ENCODE measurements around the gene ZNF3.

Gene ZNF3

DNA sequence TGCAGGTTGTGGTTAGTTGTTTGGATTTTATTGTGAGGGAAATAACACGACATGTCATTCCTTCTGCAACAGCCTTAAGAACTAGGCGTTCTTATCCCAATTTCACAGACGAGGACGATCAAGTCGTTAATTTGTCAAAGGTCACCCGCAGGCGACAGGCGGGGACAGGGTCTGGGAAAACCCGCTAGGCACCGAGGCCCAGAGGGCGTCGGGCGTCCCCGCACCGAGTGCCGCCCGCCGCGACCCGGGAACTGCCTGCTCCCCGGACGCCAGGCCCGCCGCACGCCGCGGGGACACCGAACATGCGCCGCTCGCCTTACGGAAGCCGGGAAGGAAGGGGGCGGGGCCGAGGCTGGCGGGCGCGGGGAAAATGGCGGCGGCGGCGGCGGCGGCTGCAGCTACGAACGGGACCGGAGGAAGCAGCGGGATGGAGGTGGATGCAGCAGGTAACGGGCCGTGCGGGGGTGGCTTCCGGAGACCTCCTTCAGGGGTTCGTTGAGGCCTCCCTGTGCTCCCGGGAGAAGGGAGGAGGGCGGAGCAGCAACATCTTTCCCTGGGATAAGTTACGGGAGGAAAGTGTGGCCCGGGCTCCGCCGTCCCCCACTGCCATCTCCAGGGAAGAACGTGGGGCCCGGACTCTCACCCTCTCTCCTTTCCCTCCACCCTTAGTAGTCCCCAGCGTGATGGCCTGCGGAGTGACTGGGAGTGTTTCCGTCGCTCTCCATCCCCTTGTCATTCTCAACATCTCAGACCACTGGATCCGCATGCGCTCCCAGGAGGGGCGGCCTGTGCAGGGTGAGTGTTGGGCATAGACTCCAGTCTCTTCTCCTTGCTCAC, 7.3 kb upstream of the ZNF3 start, which contains the start of gene COPS6:
Gene COPS6, plus strand, starts transcription at position 349 of the 837 bp plus-strand sequence. Its CDS starts 22 bp downstream, at position 371.
- DNase-seq (ENCODE audit: low read depth in 2 of 2) = peak; percentile 77 to 78

GRCh38 chr7:100088095-100088620, 6.6 kb upstream of the ZNF3 start:
- DNase-seq (ENCODE audit: low read depth in 2 of 2) = no peak

- no peak for DNase-seq (ENCODE audit: low read depth in 2 of 2)
Measured at GRCh38 chr7:100087055-100087750, 5.7 kb upstream of the ZNF3 start.

DNA sequence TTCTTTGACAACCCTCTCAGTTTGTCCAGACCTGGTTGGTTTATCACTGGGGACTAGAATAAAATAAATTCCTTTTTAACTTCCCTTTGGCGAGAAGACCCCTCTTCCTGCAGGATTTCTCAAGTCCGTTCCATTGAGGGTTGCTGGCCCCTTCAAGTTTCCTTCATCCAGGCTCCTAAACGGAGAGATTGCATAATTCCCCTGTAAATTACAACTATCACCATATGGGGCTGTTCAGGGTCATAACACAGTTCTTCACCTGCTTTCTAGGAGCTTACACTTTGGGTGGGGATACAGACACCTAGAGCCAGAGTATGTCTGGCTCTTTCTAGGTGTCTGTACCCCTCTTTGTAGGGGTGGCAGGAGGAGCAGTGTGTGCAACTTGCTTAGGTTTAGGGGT, 4.0 kb upstream of the ZNF3 start:
- no peak for DNase-seq (ENCODE audit: low read depth in 2 of 2)

- DNase-seq (ENCODE audit: low read depth in 2 of 2) = no peak
Measured at GRCh38 chr7:100082978-100083377, 1.5 kb upstream of the ZNF3 start.

GRCh38 chr7:100080907-100081534, 502 bp downstream of the ZNF3 start:
- DNase-seq (ENCODE audit: low read depth in 2 of 2) = no peak

DNA sequence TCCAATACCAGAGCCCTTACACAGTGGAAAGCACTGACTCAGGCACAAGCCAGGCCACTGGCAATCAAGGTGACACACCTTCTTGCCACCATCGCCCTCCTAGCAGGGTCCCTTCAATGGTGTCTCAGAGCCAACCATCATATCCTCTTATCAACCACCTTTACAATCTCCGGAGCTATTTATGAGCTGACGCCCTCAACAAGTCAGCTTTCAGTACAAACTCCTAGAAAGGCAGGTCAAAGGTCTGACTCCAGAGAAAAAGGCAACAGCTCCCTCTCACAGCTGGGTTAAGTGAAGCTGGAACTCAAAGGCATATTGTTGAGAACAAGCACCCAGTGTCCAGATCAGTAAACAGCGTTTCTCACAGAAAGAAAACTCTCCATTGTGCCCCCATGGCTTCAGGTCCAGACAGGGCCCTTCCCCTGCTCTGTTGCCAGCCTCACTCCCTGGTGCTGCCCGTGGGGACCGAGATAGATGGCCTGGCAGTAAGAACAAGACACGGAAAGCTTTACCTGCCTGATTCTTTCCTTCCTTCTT, 2.4 kb downstream of the ZNF3 start:
- DNase-seq (ENCODE audit: low read depth in 2 of 2) = no peak

- no peak for DNase-seq (ENCODE audit: low read depth in 2 of 2)
Measured at GRCh38 chr7:100077205-100077604, 4.3 kb downstream of the ZNF3 start.

DNA sequence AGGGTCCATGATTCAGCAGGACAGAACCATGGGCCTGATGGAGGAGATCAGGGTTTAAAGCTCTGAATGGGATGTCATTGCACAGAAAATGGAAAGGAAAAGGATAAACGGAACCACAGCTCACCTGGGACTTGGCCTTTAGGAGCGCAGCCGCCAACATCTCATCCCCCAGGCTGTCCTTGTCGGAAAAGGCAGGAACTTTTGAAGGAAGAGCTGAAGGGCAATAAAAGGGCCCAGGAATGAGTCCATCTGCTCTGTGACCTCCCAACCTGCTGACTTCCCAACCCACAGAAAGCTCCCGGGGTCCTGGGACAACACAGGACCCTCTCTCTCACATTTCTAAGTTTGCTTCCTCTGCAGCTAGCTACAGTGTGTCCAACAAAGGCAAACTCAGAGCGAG, 6.1 kb downstream of the ZNF3 start:
- DNase-seq (ENCODE audit: low read depth in 2 of 2) = no peak

DNA sequence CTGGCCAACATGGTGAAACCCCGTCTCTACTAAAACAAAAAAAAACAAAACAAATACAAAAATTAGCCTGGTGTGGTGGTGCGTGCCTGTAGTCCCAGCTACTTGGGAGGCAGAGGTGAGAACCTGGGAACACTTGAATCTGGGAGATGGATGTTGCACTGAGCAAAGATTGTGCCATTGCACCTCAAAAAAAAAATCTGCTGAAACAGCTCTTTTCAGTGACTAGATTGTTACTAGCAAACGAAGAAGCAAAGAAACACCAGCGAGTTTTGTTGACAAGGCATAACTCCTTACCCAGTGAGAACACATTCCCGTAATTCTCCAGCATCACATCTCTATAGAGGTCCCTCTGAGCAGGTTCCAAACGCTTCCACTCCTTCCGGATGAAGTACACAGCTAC, 6.7 kb downstream of the ZNF3 start:
- no peak for DNase-seq (ENCODE audit: low read depth in 2 of 2)

DNA sequence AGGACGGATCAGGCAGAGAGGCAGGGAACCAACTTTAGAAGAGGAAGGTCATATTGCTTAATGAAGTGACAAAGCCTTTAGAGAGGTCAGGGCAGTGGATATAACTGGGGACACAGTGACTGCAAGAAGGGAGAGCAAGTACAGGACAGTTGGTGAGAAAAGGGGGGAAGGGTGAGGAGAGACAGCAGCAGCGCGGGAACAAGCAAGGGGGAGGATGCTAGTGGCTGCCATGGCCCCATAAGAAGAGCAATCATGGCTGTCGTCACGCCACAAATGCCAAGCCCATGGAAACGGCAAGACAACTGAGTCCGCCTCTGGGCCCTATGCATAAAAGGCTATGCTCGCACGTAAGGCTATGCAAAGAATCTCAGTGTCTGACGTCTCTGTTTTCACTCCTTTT, 9.1 kb downstream of the ZNF3 start:
- no peak for DNase-seq (ENCODE audit: low read depth in 2 of 2)

GRCh38 chr7:100071018-100071723, 10.4 kb downstream of the ZNF3 start:
- DNase-seq (ENCODE audit: low read depth in 2 of 2) = no peak

- DNase-seq (ENCODE audit: low read depth in 2 of 2) = no peak
Measured at GRCh38 chr7:100069991-100070390, 11.5 kb downstream of the ZNF3 start.

- no peak for DNase-seq (ENCODE audit: low read depth in 2 of 2)
Measured at GRCh38 chr7:100066953-100067352, 14.6 kb downstream of the ZNF3 start.

GRCh38 chr7:100065452-100066186, 15.9 kb downstream of the ZNF3 start:
- no peak for DNase-seq (ENCODE audit: low read depth in 2 of 2)

GRCh38 chr7:100064162-100064561, 17.4 kb downstream of the ZNF3 start:
- no peak for DNase-seq (ENCODE audit: low read depth in 2 of 2)

DNA sequence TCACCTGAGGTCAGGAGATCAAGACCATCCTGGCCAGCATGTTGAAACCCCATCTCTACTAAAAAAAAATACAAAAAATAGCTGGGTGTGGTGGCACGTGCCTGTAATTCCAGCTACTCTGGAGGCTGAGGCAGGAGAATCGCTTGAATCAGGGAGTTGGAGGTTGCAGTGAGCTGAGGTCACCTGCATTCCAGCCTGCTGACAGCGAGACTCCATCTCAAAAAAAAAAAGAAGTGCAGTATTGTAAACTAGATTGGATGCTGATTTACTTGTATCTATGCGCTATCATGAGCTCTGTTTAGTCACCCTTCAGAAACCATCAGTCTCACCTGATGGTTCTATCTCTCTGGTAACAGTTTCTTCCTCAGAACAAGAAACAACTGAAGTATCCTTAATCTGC, 18.1 kb downstream of the ZNF3 start:
- no peak for DNase-seq (ENCODE audit: low read depth in 2 of 2)

DNA sequence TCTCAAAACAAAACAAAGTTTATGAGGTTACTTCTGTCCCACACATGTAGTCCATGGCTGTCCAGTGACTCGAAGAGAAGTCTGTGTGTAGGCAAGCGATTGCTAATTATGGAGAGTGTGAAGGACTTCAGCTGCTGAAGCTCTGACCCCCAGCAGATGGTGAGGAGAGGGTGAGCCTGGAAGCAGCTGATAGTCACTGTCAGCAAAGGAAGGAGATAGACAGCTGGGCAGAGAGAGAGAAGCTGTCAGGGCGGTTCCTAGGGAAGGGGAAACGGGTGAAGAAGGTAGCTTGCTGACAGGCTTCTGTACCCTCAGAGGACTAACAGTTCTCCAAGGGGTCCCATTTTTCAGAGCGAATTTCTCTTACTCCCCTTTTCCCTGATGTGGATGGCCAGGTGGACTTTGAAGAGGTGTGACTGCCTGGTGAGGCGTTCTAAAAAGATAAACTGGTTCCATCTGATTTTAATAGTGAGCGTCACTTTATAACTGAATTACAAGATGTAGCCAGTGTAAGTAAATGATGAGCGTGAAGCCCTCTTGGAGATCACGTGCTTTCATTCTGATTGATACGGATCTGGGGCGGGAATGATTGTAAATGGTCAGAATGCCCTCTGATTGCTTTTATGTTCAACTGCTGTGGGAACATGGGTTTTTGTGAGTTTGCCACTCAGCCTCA, 19.9 kb downstream of the ZNF3 start:
- no peak for DNase-seq (ENCODE audit: low read depth in 2 of 2)

- DNase-seq (ENCODE audit: low read depth in 2 of 2) = no peak
Measured at GRCh38 chr7:100059251-100059739, 22.2 kb downstream of the ZNF3 start.

- DNase-seq (ENCODE audit: low read depth in 2 of 2) = no peak
Measured at GRCh38 chr7:100057006-100057405, 24.5 kb downstream of the ZNF3 start.

Measured in stimulated activated CD8-positive, alpha-beta memory T cell treated with anti-CD3 and anti-CD28 coated beads, Interleukin-15, amount 100 ng/mL, for 48 hours (primary cell).